Measurements from ENCODE around the gene CLCN6.

The CLCN6 gene

GRCh38 chr1:11831945-11832725, 26.1 kb downstream of the CLCN6 start:
- no peak for DNase-seq

GRCh38 chr1:11833497-11833896, 27.5 kb downstream of the CLCN6 start:
- no peak for DNase-seq

DNA sequence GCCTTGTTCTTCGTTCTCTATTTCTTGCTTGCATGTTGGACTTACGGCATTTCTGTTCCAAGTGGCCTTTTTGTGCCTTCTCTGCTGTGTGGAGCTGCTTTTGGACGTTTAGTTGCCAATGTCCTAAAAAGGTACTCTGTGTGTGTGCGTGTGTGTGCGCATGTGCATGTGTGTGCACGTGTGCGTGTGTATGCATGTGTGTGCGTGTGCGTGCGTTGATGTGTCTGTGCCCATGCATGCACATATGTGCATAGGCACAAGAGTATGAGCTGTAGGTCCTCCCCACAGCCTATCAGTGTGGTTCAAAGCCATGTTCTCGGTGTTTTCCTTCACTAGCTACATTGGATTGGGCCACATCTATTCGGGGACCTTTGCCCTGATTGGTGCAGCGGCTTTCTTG, 27.9 kb downstream of the CLCN6 start:
- no peak for DNase-seq

GRCh38 chr1:11835441-11836225, 29.6 kb downstream of the CLCN6 start:
- DNase-seq, result no peak

DNA sequence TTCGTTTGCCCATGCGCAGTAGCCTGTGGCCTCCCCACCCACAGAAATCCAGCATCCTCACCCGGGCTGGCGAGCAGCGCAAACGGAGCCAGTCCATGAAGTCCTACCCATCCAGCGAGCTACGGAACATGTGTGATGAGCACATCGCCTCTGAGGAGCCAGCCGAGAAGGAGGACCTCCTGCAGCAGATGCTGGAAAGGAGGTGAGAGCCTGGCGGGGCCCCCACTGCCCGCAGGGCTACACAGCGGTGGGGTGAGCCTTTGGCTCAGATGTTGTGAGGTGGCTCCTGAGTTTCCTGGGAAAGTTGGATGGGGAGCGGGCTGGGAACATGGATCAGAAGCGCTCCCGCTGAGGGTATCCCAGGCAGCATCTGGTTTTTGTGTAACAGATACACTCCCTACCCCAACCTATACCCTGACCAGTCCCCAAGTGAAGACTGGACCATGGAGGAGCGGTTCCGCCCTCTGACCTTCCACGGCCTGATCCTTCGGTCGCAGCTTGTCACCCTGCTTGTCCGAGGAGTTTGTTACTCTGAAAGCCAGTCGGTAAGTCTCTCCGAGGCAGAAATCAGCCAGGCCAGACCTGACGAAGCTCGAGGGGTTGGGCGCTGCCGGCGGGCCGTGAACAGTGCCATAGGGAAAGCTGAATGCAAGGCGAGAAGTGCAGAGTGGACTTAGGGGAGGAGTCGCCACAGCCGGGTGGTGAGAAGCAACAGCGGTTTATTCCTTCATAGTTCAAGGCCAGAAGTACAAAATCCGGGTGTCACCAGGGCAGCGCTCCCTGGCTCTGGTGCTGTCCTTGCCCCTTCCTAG, 31.2 kb downstream of the CLCN6 start:
- DNase-seq, result no peak

- DNase-seq, result no peak
These were observed 31.9 kb downstream of the CLCN6 start for GRCh38 chr1:11837767-11838348.

GRCh38 chr1:11838349-11839272, 32.6 kb downstream of the CLCN6 start:
- DNase-seq, result peak; percentile 56

GRCh38 chr1:11839727-11840705, 34.0 kb downstream of the CLCN6 start:
- DNase-seq, result no peak

- DNase-seq, result no peak
These were observed 35.5 kb downstream of the CLCN6 start for GRCh38 chr1:11841245-11842153.

GRCh38 chr1:11842154-11843041, 36.4 kb downstream of the CLCN6 start:
- DNase-seq, result peak; percentile 16

- peak; percentile 15 for DNase-seq
These were observed 39.8 kb downstream of the CLCN6 start for GRCh38 chr1:11845641-11846335.

- DNase-seq, result peak; percentile 30
These were observed 41.8 kb downstream of the CLCN6 start, which contains the start of gene NPPA for GRCh38 chr1:11847667-11848372. TSS of gene NPPA (minus strand) at chr1:11847783. CDS start at chr1:11847684, 99 bp downstream.

DNA sequence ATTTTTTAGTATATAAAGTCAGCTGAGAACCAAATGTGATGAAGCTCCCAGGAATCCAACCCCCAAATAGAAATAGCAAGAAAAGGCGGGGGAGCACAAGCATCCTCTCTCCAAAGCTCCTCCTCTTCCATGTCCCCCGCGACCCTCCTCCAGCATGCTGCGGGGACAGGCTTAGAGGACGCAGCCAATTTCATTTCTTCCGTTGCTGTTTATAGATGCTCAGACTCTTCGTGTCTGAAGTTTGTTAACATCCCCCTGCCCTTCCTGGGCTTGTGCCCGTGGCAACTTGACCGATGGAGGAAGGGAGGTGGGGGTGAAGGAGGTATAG, 42.3 kb downstream of the CLCN6 start:
- DNase-seq, result no peak

DNA sequence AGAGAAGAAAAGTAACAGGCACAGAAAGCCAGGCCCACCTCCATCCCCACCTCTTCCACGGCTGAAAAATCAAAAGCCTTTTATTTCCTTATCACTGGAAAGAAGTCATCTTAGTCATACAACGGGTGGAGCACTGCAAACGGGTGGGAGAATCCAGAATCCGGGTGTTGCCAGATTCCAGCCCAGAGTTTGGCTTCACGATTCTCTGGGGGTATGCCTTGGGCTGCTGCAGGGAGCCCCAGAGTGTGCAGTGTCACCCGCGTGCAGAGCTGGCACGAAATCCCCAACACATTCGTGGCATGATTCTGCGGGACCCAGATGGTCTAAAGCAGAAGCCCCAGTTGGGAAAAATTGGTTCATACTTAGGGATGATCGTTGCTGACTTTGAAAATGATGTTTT, 44.2 kb downstream of the CLCN6 start:
- DNase-seq, result no peak

DNA sequence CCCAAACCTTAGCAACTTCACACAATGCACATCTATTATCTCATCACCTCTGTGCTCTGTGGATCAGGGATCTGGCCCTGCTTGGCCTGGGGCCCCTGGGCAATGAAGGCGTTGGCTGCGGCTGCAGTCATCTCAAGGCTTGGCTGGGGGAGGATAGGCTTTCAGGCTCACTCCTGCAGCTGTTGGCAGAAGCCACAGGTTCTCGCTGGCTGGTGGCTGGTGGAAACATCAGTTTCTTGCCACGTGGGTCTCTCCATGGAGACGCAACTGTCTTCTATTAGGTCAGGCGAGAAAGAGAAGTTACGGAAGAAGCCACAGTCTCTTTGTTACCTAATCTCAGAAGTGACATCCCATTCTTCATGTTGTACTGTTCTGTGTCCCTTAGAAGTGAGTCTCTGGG, 45.2 kb downstream of the CLCN6 start:
- no peak for DNase-seq

GRCh38 chr1:11854519-11854918, 48.5 kb downstream of the CLCN6 start:
- DNase-seq, result no peak

DNA sequence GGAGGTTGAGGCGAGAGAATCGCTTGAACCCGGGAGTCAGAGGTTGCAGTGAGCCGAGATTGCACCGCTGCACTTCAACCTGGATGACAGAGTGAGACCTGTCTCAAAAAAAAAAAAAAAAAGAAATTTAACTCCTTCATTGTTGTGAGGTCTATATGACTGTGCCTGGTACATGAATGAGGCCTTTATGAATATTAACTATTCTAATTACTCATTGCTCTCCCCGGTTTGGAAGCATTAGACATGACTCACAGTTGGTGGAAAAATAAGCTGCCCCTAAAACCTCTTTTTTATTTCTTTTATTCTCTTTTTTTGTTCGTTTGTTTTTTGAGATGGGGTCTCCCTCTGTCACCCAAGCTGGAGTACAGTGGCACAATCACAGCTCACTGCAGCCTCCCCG, 49.4 kb downstream of the CLCN6 start:
- DNase-seq, result no peak

All from fibroblast of skin of abdomen (primary cell).